ENCODE measurements around the gene C8A. TPM values are rescaled to one million over a fixed set of nuclear protein-coding genes. Genes with fewer than 3 reads are reported as not detected.

The C8A gene
- total and polyA plus RNA-seq, 2 of the 13 experiments (the other 11 are each of a cell fraction or from before 2014, with no cell fraction given) = 10.5 to 15.0 TPM

DNA sequence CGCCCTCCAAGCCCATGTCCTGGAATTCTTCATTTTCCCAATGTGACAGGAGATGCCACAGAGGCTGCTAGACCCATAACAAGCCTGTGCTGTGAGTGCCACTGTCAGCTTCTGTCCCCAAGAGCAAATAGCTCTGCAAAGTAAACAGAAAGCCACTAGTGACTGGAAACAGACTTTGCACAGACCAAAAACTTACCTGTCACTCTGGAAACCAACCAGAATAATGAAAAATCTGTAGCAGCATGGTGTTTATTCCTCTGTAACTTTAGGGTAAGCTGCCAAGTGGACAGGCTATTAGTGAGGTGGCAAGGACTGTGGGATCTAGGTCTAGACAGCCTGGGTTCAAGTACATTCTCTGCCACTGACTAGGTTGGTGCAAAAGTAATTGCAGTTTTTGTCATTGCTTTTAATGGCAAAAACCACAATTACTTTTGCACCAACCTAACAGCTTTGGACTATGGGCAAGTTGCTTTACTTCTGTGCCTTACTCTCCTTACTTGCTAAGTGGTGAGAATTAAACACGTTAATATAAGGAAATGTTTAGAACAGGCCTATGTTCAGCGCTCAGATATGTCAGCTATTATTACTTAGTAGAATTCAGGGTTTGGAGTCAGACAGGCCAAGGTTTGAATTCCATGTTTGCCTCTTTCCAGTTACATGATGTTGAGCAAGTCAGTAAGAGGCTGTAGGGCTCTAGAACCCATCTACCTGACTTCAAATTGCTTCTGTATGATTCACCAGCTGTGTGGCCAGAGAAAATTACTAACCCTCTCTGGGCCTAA is 111.5 kb downstream of the C8A start, which contains the start of gene C8B (continued):
- TF ChIP-seq MIER3 (CRISPR knock-in tag; IDR thresholded peaks at IDR 0.05; ENCODE audit: borderline replicate concordance) = 0 out of 2 replicates have a peak, but pooled peaks have one; percentile 38
- no peak for TF ChIP-seq REPIN1 (CRISPR knock-in tag; IDR thresholded peaks at IDR 0.05; ENCODE audit: borderline replicate concordance, low read depth)
- 0 out of 2 replicates have a peak, but pooled peaks have one; percentile 54 for TF ChIP-seq ZNF644 (CRISPR knock-in tag; IDR thresholded peaks at IDR 0.05; ENCODE audit: low read depth)
- peak; percentile 82 for TF ChIP-seq SALL1 (CRISPR knock-in tag; IDR thresholded peaks at IDR 0.05)
- TF ChIP-seq HOXA5 (CRISPR knock-in tag; IDR thresholded peaks at IDR 0.05) = no peak
- no peak for TF ChIP-seq NONO (IDR thresholded peaks at IDR 0.05)
- peak; percentile 48; the same call in 1 of the 2 replicates for TF ChIP-seq NONO (CRISPR knock-in tag; conservative IDR thresholded peaks at IDR 0.05)
- TF ChIP-seq IRF2 (CRISPR knock-in tag; IDR thresholded peaks at IDR 0.05) = no peak
- no peak for TF ChIP-seq NFAT5 (CRISPR knock-in tag; IDR thresholded peaks at IDR 0.05)
- TF ChIP-seq ZKSCAN1 (IDR thresholded peaks at IDR 0.05; ENCODE audit: low read length) = no peak
- TF ChIP-seq ZNF431 (CRISPR knock-in tag; IDR thresholded peaks at IDR 0.05; ENCODE audit: borderline replicate concordance, low read depth) = no peak
- TF ChIP-seq, protein P1, sequence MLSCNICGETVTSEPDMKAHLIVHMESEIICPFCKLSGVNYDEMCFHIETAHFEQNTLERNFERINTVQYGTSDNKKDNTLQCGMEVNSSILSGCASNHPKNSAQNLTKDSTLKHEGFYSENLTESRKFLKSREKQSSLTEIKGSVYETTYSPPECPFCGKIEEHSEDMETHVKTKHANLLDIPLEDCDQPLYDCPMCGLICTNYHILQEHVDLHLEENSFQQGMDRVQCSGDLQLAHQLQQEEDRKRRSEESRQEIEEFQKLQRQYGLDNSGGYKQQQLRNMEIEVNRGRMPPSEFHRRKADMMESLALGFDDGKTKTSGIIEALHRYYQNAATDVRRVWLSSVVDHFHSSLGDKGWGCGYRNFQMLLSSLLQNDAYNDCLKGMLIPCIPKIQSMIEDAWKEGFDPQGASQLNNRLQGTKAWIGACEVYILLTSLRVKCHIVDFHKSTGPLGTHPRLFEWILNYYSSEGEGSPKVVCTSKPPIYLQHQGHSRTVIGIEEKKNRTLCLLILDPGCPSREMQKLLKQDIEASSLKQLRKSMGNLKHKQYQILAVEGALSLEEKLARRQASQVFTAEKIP (CRISPR knock-in tag; IDR thresholded peaks at IDR 0.05; ENCODE audit: borderline replicate concordance) = no peak
- peak; percentile 49; the same call in 1 of the 2 replicates for TF ChIP-seq KDM1A (CRISPR knock-in tag; IDR thresholded peaks at IDR 0.05)
- TF ChIP-seq XRCC5 (optimal IDR thresholded peaks at IDR 0.05; ENCODE audit: low read length) = peak; percentile 58
- 0 out of 2 replicates have a peak, but pooled peaks have one; percentile 34 for TF ChIP-seq BCL3 (CRISPR knock-in tag; IDR thresholded peaks at IDR 0.05)
- no peak for TF ChIP-seq HOXA7 (CRISPR knock-in tag; IDR thresholded peaks at IDR 0.05)
- TF ChIP-seq SMAD3 (CRISPR knock-in tag; IDR thresholded peaks at IDR 0.05) = no peak
- no peak for TF ChIP-seq ZNF704 (CRISPR knock-in tag; IDR thresholded peaks at IDR 0.05; ENCODE audit: borderline replicate concordance)
- peak; percentile 12 for TF ChIP-seq ZEB1 (IDR thresholded peaks at IDR 0.05; ENCODE audit: insufficient replicate concordance, low read depth)
- TF ChIP-seq ZNF230 (CRISPR knock-in tag; IDR thresholded peaks at IDR 0.05) = no peak
- no peak for TF ChIP-seq ZSCAN30 (CRISPR knock-in tag; IDR thresholded peaks at IDR 0.05)

Data from HepG2 (cell line).